T47D (cell line): Measurements from ENCODE around the gene MZT2A.
"Not testable (repeated sequence)": the region's sequence is repeated elsewhere in the genome, so short reads cannot be mapped to it uniquely, and the experiment has no call there.

ENCODE experiments used
- DNase-seq, 2 experiments: peaks; one replicate each; pipeline versions ENCODE4 v3.0.0 to v3.0.0-alpha.2; 2011 to 2012; ENCODE audit warnings: low read depth in 1 of 2, low spot score in 1 of 2
- JUND ChIP-seq: IDR thresholded peaks from 2 replicates; pipeline ENCODE4 v1.6.1; 2012; ENCODE audit warnings: low read depth
- in situ Hi-C: cut with HindIII; loops from 2 replicates; pipeline ENCODE4 v1.10.0; 2016; ENCODE audit warnings: low sequenced_read_pairs, low pct_unique_long_range_greater_than_20kb

MZT2A gene

DNA sequence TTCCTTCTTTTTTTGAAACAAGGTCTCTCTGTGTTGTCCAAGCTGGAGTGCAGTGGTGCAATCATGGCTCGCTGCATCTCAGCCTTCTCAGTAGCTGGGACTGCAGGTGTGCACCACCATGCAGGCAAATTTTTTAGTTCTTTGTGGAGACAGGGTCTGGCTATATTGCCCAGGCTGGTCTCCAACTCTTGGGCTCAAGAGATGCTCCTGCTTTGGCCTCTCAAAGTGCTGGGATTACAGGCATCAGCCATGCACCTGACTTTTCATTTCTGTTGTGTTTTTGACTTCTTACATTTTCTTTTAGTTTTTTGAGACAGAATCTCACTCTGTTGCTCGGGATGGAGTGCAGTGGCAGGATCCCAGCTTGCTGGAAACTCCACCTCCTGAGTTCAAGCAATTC, 33.1 kb upstream of the MZT2A start:
- DNase-seq, in situ Hi-C loops: not testable (repeated sequence)

- no peak for DNase-seq
- TF ChIP-seq JUND = no peak
- in situ Hi-C loops = no loop called here
These were observed 30.0 kb upstream of the MZT2A start for GRCh38 chr2:131521961-131522781.

DNA sequence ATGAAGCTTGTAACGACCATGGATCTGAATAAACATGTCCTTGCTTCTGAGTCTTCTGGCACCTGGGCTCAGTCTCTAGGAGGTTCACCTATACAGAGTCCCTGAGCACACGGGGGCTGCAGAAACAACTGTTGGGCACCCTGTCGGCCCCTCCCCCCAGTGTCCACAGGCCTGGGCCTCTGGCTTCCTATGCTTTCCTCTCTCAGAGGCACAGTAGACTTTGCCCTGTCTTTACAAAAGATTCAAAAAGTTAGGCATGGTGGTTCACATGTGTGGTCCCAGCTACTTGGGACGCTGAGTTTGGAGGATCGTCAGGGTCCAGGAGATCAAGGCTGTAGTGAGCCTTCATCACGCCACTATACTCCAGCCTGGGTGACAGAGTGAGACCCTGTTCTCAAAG, 29.3 kb upstream of the MZT2A start:
- DNase-seq, in situ Hi-C loops: not testable (repeated sequence)

- no peak for DNase-seq
- TF ChIP-seq JUND = no peak
- in situ Hi-C loops = no loop called here
These were observed 28.3 kb upstream of the MZT2A start for GRCh38 chr2:131520526-131520925.

- DNase-seq, in situ Hi-C loops: not testable (repeated sequence)
These were observed 27.8 kb upstream of the MZT2A start for GRCh38 chr2:131519871-131520470.

- no peak for DNase-seq
- in situ Hi-C loops = no loop called here
- TF ChIP-seq JUND = no peak
These were observed 27.3 kb upstream of the MZT2A start for GRCh38 chr2:131519466-131519865.

DNA sequence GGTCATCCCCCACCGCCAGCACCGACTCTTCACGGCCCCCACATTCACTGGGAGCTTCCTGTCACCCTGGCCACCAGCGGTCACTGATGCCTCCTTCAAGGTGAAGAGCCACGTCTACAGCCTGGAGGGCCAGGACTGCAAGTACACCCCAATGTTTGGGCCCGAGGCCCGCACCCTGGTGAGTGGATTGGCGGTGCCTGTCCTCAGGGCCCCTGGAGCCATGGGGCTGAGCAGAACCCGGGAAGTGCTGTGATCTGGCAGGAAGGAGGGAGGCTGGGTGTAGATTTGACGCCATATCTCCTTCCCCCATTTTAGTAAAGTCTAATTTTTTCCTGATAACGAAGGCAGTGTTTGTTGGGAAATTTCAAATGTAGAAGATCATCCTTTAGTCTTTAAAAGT, 26.3 kb upstream of the MZT2A start:
- in situ Hi-C loops, DNase-seq: not testable (repeated sequence)

DNA sequence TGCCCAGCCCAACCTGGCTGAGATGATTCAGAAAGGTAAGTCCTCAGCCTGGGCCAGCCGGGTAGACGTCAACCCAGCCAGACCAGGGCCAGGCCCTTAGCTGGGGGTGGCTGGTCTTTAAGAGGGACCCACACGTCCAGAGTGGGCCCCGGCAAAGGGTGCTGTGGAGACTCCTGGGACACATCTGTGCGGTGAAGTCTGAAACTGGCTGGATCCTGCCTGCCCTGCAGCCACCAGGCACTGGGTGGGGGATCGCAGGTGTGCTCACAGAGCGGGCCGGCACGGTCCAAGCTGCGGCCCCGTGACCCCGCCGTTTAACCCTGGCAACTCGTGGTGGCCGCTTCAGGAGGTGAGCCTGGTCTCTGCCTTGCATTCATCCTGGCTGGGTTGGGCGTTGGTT, 25.7 kb upstream of the MZT2A start:
- in situ Hi-C loops, DNase-seq: not testable (repeated sequence)

GRCh38 chr2:131517106-131517831, 25.1 kb upstream of the MZT2A start:
- TF ChIP-seq JUND = no peak
- in situ Hi-C loops = no loop called here
- no peak for DNase-seq

- in situ Hi-C loops, DNase-seq: not testable (repeated sequence)
These were observed 24.4 kb upstream of the MZT2A start for GRCh38 chr2:131516621-131517020.

GRCh38 chr2:131516011-131516410, 23.8 kb upstream of the MZT2A start:
- no peak for DNase-seq
- TF ChIP-seq JUND = no peak
- in situ Hi-C loops = no loop called here

GRCh38 chr2:131515235-131515634, 23.0 kb upstream of the MZT2A start:
- in situ Hi-C loops, DNase-seq: not testable (repeated sequence)

- DNase-seq, in situ Hi-C loops: not testable (repeated sequence)
These were observed 22.4 kb upstream of the MZT2A start for GRCh38 chr2:131514408-131515166.

DNA sequence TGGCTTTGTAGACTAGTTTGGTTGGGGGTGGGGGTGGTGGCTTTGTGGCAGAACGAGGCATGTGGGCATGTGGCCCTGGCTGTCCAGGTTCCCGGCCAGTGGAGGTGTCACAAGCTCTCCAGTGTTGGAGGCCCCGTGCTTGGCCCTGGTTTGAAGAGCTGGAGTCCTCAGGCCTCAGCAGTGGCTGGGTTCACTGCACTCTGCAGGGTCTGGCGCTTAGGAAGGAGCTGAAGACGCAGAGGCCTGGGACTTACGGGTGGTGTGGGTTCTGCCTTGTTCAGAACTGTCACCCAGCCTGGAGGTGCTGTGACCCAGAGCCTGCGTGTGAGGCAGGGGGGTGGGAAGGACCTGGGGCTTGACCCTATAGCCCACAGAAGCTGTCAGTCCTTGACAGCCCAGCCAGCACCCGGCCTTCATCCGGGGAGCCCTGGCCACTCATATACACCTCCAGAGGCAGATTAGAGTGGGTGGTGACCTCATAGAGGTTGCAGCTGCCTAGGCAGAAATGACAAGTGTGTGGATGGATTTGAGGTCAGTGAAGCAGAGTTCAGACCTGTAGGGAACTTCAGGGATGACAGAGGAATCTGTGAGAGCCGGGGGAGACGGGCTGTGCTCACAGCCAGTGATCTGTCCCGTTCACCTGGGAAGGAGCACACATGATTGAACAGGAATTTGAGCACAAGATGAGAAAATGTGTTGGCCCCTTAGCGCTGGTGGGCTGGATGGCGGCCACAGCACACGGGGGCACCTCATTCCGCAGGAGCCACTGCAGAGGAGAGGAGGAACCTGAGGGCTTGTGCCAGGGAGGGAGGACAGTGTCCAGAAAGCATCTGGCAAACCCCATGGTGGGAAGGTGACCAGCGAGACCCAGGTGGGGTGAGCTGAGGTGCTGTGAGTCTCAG, 20.0 kb upstream of the MZT2A start:
- DNase-seq, in situ Hi-C loops: not testable (repeated sequence)

GRCh38 chr2:131511291-131511968, 19.2 kb upstream of the MZT2A start:
- in situ Hi-C loops, DNase-seq: not testable (repeated sequence)
